ENCODE measurements around the gene KCNJ6. TPM values are rescaled to one million over a fixed set of nuclear protein-coding genes. Genes with fewer than 3 reads are reported as not detected.

The KCNJ6 gene
- total and polyA plus RNA-seq, 2 of the 8 experiments (the other 6 are each of a cell fraction or from before 2014, with no cell fraction given): 0.51 to 1.2 TPM

DNA sequence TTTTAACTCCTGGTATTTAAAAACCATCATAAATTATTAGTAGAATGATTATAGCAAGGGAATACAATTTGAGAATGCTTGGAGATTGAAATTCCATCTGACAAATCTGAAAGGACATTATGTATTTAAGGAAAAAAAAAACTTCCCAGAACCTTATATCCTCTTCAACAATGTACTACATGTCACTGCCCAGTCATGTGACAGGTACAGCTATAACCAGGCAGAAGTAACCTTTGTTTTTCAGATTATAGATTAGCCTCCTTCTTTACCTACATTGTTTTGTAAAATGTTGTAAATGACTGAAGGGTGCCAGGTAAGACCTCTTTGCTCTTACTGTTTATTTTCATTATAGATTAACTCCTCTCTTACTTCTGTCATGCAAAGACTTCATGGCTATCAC lies 96.9 kb downstream of the KCNJ6 start (continued):
- TF ChIP-seq KDM4A (IDR thresholded peaks at IDR 0.05; ENCODE audit: low read depth, low read length, severe bottlenecking) (no peak), SIX5 (IDR thresholded peaks at IDR 0.05; ENCODE audit: low read depth, low read length) (no peak), SAP30 (IDR thresholded peaks at IDR 0.05; ENCODE audit: insufficient read depth, insufficient replicate concordance, low read length) (no peak)
